ENCODE measurements around the gene ALDH1A2.
"Not testable (repeated sequence)": the region's sequence is repeated elsewhere in the genome, so short reads cannot be mapped to it uniquely, and the experiment has no call there.

ALDH1A2 gene

DNA sequence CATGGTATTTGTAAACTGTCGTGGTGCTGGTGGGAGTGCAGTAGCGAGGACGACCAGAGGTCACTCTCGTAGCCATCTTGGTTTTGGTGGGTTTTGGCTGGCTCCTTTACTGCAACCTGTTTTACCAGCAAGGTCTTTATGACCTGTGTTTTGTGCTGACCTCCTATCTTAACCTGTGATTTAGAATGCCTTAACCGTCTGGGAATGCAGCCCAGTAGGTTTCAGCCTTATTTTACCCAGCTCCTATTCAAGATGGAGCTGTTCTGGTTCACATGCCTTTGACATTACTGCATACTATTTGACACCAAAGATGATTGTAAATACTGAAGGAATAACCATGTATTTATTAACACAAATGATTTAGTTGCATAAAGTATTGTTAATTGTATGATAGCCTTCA, 15.4 kb upstream of the ALDH1A2 start:
- not testable (repeated sequence) for H3K18ac ChIP-seq (ENCODE audit: low read depth in 1 of 2, low read length in 2 of 2); H3K79me1 ChIP-seq (replicated peaks; ENCODE audit: low read length, poor library complexity, severe bottlenecking); H3K9ac ChIP-seq (ENCODE audit: low read length); H3K4me1 ChIP-seq (ENCODE audit: control insufficient read depth, insufficient read depth, low read depth, low read length); H2BK5ac ChIP-seq (ENCODE audit: low read depth, low read length, poor library complexity, severe bottlenecking); H2BK120ac ChIP-seq (ENCODE audit: low read depth, low read length); H2AFZ ChIP-seq (ENCODE audit: low read depth, low read length); H4K91ac ChIP-seq (ENCODE audit: low read length); H3K36me3 ChIP-seq (ENCODE audit: control insufficient read depth in 1 of 2, insufficient read depth in 2 of 2, low read depth in 1 of 2, low read length in 2 of 2); H3K4ac ChIP-seq (ENCODE audit: low read depth in 1 of 2, low read length in 2 of 2); H3K14ac ChIP-seq (ENCODE audit: low read length in 2 of 2); H3K27ac ChIP-seq (ENCODE audit: low read length, poor library complexity, severe bottlenecking); H3K27me3 ChIP-seq (ENCODE audit: control insufficient read depth in 1 of 2, insufficient read depth in 1 of 2, low read length in 2 of 2); H3K23ac ChIP-seq (ENCODE audit: low read length in 2 of 2); H3K4me2 ChIP-seq (ENCODE audit: low read length, poor library complexity, severe bottlenecking); H2BK12ac ChIP-seq (ENCODE audit: low read length in 2 of 2); H2BK15ac ChIP-seq (ENCODE audit: low read depth, poor library complexity, severe bottlenecking); H4K8ac ChIP-seq (ENCODE audit: low read length); DNase-seq; H3K9me3 ChIP-seq (ENCODE audit: control insufficient read depth, low read length); H2AK5ac ChIP-seq (ENCODE audit: low read length, severe bottlenecking); H3K4me3 ChIP-seq (ENCODE audit: insufficient read depth in 1 of 2, low read depth in 1 of 2, low read length in 2 of 2)
- WGBS: 90% methylated on average over 5 of the region's 5 CpGs

DNA sequence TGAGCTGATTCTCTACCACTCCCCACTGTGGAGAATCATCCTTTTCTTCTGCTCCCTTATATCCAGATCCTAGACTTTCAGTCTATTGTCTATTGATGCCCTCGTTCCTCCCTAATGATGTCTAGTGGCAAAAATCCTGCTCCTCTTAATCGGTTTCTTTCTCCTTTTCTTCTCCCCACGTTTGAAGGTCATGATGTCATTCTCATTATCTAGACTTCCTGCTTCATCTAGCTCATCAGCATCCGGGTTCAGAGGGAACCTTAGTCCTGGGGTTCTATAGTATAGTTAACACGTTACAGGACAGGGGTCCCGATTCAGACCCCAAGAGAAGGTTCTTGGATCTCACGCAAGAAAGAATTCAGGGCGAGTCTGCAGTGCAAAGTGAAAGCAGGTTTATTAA, 14.9 kb upstream of the ALDH1A2 start:
- H3K9ac ChIP-seq (ENCODE audit: low read length): no peak overlapping the region
- peaks cover 0 to 7% of the 10 kb centered on the region in 2 experiments for H3K27me3 ChIP-seq (ENCODE audit: control insufficient read depth in 1 of 2, insufficient read depth in 1 of 2, low read length in 2 of 2)
- no peak overlapping the region for H2AFZ ChIP-seq (ENCODE audit: low read depth, low read length)
- H3K4me1 ChIP-seq (ENCODE audit: control insufficient read depth, insufficient read depth, low read depth, low read length): no peaks in the 10 kb centered on the region
- no peak overlapping the region for H3K4ac ChIP-seq (ENCODE audit: low read depth in 1 of 2, low read length in 2 of 2)
- no peak overlapping the region for H4K8ac ChIP-seq (ENCODE audit: low read length)
- no peak overlapping the region for H3K4me2 ChIP-seq (ENCODE audit: low read length, poor library complexity, severe bottlenecking)
- no peak overlapping the region for H4K91ac ChIP-seq (ENCODE audit: low read length)
- H3K27ac ChIP-seq (ENCODE audit: low read length, poor library complexity, severe bottlenecking): no peak overlapping the region
- no peak overlapping the region for H2BK120ac ChIP-seq (ENCODE audit: low read depth, low read length)
- H2AK5ac ChIP-seq (ENCODE audit: low read length, severe bottlenecking): no peak overlapping the region
- no peaks in the 10 kb centered on the region for H3K9me3 ChIP-seq (ENCODE audit: control insufficient read depth, low read length)
- H2BK5ac ChIP-seq (ENCODE audit: low read depth, low read length, poor library complexity, severe bottlenecking): no peak overlapping the region
- no peak for DNase-seq
- no peaks in the 10 kb centered on the region for H3K79me1 ChIP-seq (replicated peaks; ENCODE audit: low read length, poor library complexity, severe bottlenecking)
- no peak overlapping the region for H3K4me3 ChIP-seq (ENCODE audit: insufficient read depth in 1 of 2, low read depth in 1 of 2, low read length in 2 of 2)
- no peak overlapping the region for H2BK15ac ChIP-seq (ENCODE audit: low read depth, poor library complexity, severe bottlenecking)
- H3K23ac ChIP-seq (ENCODE audit: low read length in 2 of 2): no peak overlapping the region
- H3K36me3 ChIP-seq (ENCODE audit: control insufficient read depth in 1 of 2, insufficient read depth in 2 of 2, low read depth in 1 of 2, low read length in 2 of 2): no peaks in the 10 kb centered on the region
- H3K14ac ChIP-seq (ENCODE audit: low read length in 2 of 2): no peak overlapping the region
- WGBS: 76% methylated on average over 8 of the region's 8 CpGs
- H3K18ac ChIP-seq (ENCODE audit: low read depth in 1 of 2, low read length in 2 of 2): no peak overlapping the region
- no peak overlapping the region for H2BK12ac ChIP-seq (ENCODE audit: low read length in 2 of 2)

DNA sequence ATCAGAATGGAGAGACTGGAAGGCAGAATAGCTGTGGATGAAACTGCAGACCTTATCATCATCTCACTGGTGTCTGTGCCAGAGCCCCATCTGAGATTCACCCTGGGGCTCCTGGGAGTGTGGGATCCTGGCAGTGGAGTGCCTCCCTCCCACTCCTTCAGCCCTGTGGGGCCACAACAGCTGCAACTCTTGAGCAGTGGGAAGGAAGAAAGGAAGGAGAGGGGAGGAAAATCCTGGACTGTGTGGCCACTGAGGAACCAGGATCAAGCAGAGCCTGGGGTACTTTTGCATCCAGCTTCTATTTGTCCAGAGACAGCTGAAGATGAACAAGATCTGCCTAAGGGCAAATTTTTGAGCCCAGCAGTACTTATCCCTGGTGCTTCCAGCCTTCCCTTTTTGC, 13.1 kb upstream of the ALDH1A2 start:
- no peak for DNase-seq
- no peak overlapping the region for H3K18ac ChIP-seq (ENCODE audit: low read depth in 1 of 2, low read length in 2 of 2)
- no peak overlapping the region for H2AFZ ChIP-seq (ENCODE audit: low read depth, low read length)
- H2BK12ac ChIP-seq (ENCODE audit: low read length in 2 of 2): no peak overlapping the region
- no peaks in the 10 kb centered on the region for H3K79me1 ChIP-seq (replicated peaks; ENCODE audit: low read length, poor library complexity, severe bottlenecking)
- peaks cover 0 to 12% of the 10 kb centered on the region in 2 experiments for H3K27me3 ChIP-seq (ENCODE audit: control insufficient read depth in 1 of 2, insufficient read depth in 1 of 2, low read length in 2 of 2)
- no peak overlapping the region for H3K9ac ChIP-seq (ENCODE audit: low read length)
- no peaks in the 10 kb centered on the region for H3K36me3 ChIP-seq (ENCODE audit: control insufficient read depth in 1 of 2, insufficient read depth in 2 of 2, low read depth in 1 of 2, low read length in 2 of 2)
- no peak overlapping the region for H2BK5ac ChIP-seq (ENCODE audit: low read depth, low read length, poor library complexity, severe bottlenecking)
- no peak overlapping the region for H3K4me2 ChIP-seq (ENCODE audit: low read length, poor library complexity, severe bottlenecking)
- H3K9me3 ChIP-seq (ENCODE audit: control insufficient read depth, low read length): no peaks in the 10 kb centered on the region
- H3K4me3 ChIP-seq (ENCODE audit: insufficient read depth in 1 of 2, low read depth in 1 of 2, low read length in 2 of 2): no peak overlapping the region
- no peak overlapping the region for H3K14ac ChIP-seq (ENCODE audit: low read length in 2 of 2)
- no peak overlapping the region for H4K8ac ChIP-seq (ENCODE audit: low read length)
- no peak overlapping the region for H2BK15ac ChIP-seq (ENCODE audit: low read depth, poor library complexity, severe bottlenecking)
- H2BK120ac ChIP-seq (ENCODE audit: low read depth, low read length): no peak overlapping the region
- no peak overlapping the region for H2AK5ac ChIP-seq (ENCODE audit: low read length, severe bottlenecking)
- H3K23ac ChIP-seq (ENCODE audit: low read length in 2 of 2): no peak overlapping the region
- H4K91ac ChIP-seq (ENCODE audit: low read length): no peak overlapping the region
- H3K27ac ChIP-seq (ENCODE audit: low read length, poor library complexity, severe bottlenecking): no peak overlapping the region
- H3K4ac ChIP-seq (ENCODE audit: low read depth in 1 of 2, low read length in 2 of 2): no peak overlapping the region
- no peaks in the 10 kb centered on the region for H3K4me1 ChIP-seq (ENCODE audit: control insufficient read depth, insufficient read depth, low read depth, low read length)

- H4K91ac ChIP-seq (ENCODE audit: low read length): no peak overlapping the region
- no peaks in the 10 kb centered on the region for H3K4me1 ChIP-seq (ENCODE audit: control insufficient read depth, insufficient read depth, low read depth, low read length)
- H3K27me3 ChIP-seq (ENCODE audit: control insufficient read depth in 1 of 2, insufficient read depth in 1 of 2, low read length in 2 of 2): peaks cover 0 to 17% of the 10 kb centered on the region in 2 experiments
- H3K18ac ChIP-seq (ENCODE audit: low read depth in 1 of 2, low read length in 2 of 2): no peak overlapping the region
- no peak for DNase-seq
- H4K8ac ChIP-seq (ENCODE audit: low read length): no peak overlapping the region
- no peak overlapping the region for H3K9ac ChIP-seq (ENCODE audit: low read length)
- H3K4me2 ChIP-seq (ENCODE audit: low read length, poor library complexity, severe bottlenecking): no peak overlapping the region
- no peak overlapping the region for H2BK5ac ChIP-seq (ENCODE audit: low read depth, low read length, poor library complexity, severe bottlenecking)
- no peaks in the 10 kb centered on the region for H3K79me1 ChIP-seq (replicated peaks; ENCODE audit: low read length, poor library complexity, severe bottlenecking)
- no peak overlapping the region for H2BK15ac ChIP-seq (ENCODE audit: low read depth, poor library complexity, severe bottlenecking)
- H3K14ac ChIP-seq (ENCODE audit: low read length in 2 of 2): no peak overlapping the region
- no peak overlapping the region for H3K4me3 ChIP-seq (ENCODE audit: insufficient read depth in 1 of 2, low read depth in 1 of 2, low read length in 2 of 2)
- H3K23ac ChIP-seq (ENCODE audit: low read length in 2 of 2): no peak overlapping the region
- H2AK5ac ChIP-seq (ENCODE audit: low read length, severe bottlenecking): no peak overlapping the region
- H3K9me3 ChIP-seq (ENCODE audit: control insufficient read depth, low read length): no peaks in the 10 kb centered on the region
- no peak overlapping the region for H2AFZ ChIP-seq (ENCODE audit: low read depth, low read length)
- 20% methylated on average over 1 of the region's 1 CpG for WGBS
- no peak overlapping the region for H3K4ac ChIP-seq (ENCODE audit: low read depth in 1 of 2, low read length in 2 of 2)
- no peak overlapping the region for H3K27ac ChIP-seq (ENCODE audit: low read length, poor library complexity, severe bottlenecking)
- H2BK120ac ChIP-seq (ENCODE audit: low read depth, low read length): no peak overlapping the region
- no peaks in the 10 kb centered on the region for H3K36me3 ChIP-seq (ENCODE audit: control insufficient read depth in 1 of 2, insufficient read depth in 2 of 2, low read depth in 1 of 2, low read length in 2 of 2)
- no peak overlapping the region for H2BK12ac ChIP-seq (ENCODE audit: low read length in 2 of 2)
These were observed 11.9 kb upstream of the ALDH1A2 start for GRCh38 chr15:58077427-58077826.

Measured in mesenchymal stem cell (in vitro differentiated cells and primary cell).